Right lobe of liver (tissue), 6 donors: ENCODE results near the gene ABCC5. TPM values are rescaled to one million over a fixed set of nuclear protein-coding genes. Genes with fewer than 3 reads are reported as not detected.

ENCODE experiments used
- ATAC-seq, 4 donors: fragments of 200-7000 bp; cut with Tn5 transposase; one replicate each; pipeline ENCODE4 v1.9.1; 2020; ENCODE audit warnings: mild to moderate bottlenecking in 4 of 4, moderate library complexity in 4 of 4
- DNase-seq, 3 donors: peaks; one replicate each; pipeline ENCODE4 v3.0.0-alpha.2; 2020
- H3K27ac ChIP-seq, 3 donors: fragments of 200-600 bp; one replicate each; pipeline ENCODE4 v1.8.0; 2022
- H3K27me3 ChIP-seq, 2 donors: fragments of 200-600 bp; one replicate each; pipeline ENCODE4 v1.8.0; 2022
- H3K36me3 ChIP-seq, 4 donors: fragments of 200-600 bp; sonication (generic) in 1 of 4; one replicate each; pipeline versions ENCODE4 v1.5.1 to v1.8.0; 2017 to 2022; ENCODE audit warnings: control low read depth in 1 of 4
- H3K4me1 ChIP-seq, 4 donors: fragments of 200-600 bp; sonication (generic) in 1 of 4; one replicate each; pipeline versions ENCODE4 v1.5.1 to v1.8.0; 2017 to 2022; ENCODE audit warnings: control low read depth in 1 of 4
- H3K4me3 ChIP-seq, 3 donors: fragments of 200-600 bp; one replicate each; pipeline ENCODE4 v1.8.0; 2022
- H3K9me3 ChIP-seq, 4 donors: fragments of 200-600 bp; sonication (generic) in 1 of 4; one replicate each; pipeline versions ENCODE4 v1.5.1 to v1.8.0; 2017 to 2022; ENCODE audit warnings: control low read depth in 1 of 4
- POLR2A ChIP-seq: fragments of 450-650 bp; IDR thresholded peaks from one replicate; pipeline ENCODE4 v1.6.1; 2017; ENCODE audit warnings: antibody characterized with exemption, mild to moderate bottlenecking
- WGBS: methylation state at CpG from one replicate; pipeline ENCODE4 v1.1.6; 2018; ENCODE audit warnings: low coverage, low lambda C conversion rate; ENCODE audit not compliant: insufficient coverage; ENCODE audit errors: missing lambda C conversion rate; 5-methylcytosine and 5-hydroxymethylcytosine counted together
- intact Hi-C, 2 donors: fragments of 100-400 bp; cut with DNase I; formaldehyde crosslinking; loops; one replicate each; pipeline versions ENCODE4 v1.11.2 to v1.14.1; 2022
- total RNA-seq, 6 experiments: library from RNA; depleted of rRNA in 2 of 6; stranded (reverse); fragments of >200 nt in 2 of 6; fragmentation: NEBNext Ultra II Directional in 3 of 6; extraction: Animal tissue kit (Norgen Biotek cat#: 25700) in 3 of 6; gene quantifications; one replicate each; pipeline versions ENCODE4 v1.1.0 to v1.2.4, GENCODE V29; 2016 to 2023
- TF ChIP-seq, protein P1 (sequence below), 4 donors: fragments of 200-600 bp in 3 of 4; fragments of 450-650 bp in 1 of 4; IDR thresholded peaks; one replicate each; pipeline versions ENCODE4 v1.5.1 to v1.8.0; 2016 to 2022; ENCODE audit warnings: antibody characterized with exemption in 4 of 4, mild to moderate bottlenecking in 2 of 4
- donor health status: DM: no; HTN: yes; CAD: no.
- donor health status: DM: no; HTN: no; CAD: no.
- donor health status: DM: no; HTN: no; CAD: no.
- donor health status: DM: no; HTN: yes; CAD: no.
- donor health status: DM: no; HTN: yes; CAD: no.

ABCC5 gene
- total RNA-seq, 6 experiments from 2014 or later, result 5.5 to 9.4 (median 7.6) TPM

DNA sequence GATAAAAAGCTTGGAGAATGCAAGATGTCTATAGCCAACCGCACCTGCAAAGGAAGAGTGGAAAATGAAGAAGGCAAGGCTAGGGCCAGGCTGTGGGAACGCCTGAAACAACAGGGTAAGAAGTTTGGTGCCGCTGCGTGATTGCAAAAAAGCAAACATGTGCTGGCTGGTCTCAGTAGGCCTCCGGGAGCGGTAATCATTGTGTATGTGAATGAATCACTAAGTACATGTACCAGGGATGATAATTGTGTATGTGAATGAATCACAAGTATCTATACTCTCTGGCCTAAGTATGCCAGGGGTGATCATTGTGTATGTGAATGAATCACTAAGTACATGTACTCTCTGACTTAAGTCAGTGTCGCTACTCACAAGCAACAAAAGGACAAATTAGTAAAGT lies 92.7 kb downstream of the ABCC5 start:
- TF ChIP-seq, protein P1, sequence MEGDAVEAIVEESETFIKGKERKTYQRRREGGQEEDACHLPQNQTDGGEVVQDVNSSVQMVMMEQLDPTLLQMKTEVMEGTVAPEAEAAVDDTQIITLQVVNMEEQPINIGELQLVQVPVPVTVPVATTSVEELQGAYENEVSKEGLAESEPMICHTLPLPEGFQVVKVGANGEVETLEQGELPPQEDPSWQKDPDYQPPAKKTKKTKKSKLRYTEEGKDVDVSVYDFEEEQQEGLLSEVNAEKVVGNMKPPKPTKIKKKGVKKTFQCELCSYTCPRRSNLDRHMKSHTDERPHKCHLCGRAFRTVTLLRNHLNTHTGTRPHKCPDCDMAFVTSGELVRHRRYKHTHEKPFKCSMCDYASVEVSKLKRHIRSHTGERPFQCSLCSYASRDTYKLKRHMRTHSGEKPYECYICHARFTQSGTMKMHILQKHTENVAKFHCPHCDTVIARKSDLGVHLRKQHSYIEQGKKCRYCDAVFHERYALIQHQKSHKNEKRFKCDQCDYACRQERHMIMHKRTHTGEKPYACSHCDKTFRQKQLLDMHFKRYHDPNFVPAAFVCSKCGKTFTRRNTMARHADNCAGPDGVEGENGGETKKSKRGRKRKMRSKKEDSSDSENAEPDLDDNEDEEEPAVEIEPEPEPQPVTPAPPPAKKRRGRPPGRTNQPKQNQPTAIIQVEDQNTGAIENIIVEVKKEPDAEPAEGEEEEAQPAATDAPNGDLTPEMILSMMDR (IDR thresholded peaks at IDR 0.05), result no peak
- TF ChIP-seq POLR2A, result no peak
- no peaks in the 10 kb centered on the region for H3K9me3 ChIP-seq
- WGBS, result 84% methylated on average over 7 of the region's 7 CpGs

DNA sequence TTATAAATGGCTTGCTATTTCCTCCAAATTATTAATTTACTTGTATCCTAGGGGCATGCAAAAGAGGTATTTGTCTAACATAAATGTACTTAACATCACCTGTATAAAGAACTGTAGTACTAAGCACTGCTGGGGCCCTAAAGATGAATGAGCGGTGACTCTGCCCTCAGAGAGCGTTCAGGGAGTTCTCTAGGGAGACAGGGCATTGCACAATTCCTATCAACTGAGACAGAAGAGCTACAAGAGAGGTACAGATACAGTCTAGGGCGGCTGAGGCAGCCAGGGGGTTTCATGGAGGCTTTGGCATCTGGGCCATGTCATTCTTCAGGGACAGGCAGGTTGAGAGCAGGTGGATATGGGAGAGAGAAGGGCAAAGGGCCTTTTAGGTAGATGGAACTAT lies 93.1 kb downstream of the ABCC5 start:
- no peak for ATAC-seq
- no peaks in the 10 kb centered on the region for H3K9me3 ChIP-seq
- TF ChIP-seq POLR2A, result no peak
- TF ChIP-seq, protein P1 (IDR thresholded peaks at IDR 0.05), result no peak
- H3K27ac ChIP-seq, result no peak overlapping the region
- intact Hi-C loops, result no loop called here
- peaks cover 0 to 9% (median 0%) of the 10 kb centered on the region in 4 donors for H3K4me1 ChIP-seq
- no peaks in the 10 kb centered on the region for H3K27me3 ChIP-seq
- no peak overlapping the region for H3K4me3 ChIP-seq
- H3K36me3 ChIP-seq, result peaks cover 0 to 19% (median 2%) of the 10 kb centered on the region in 4 donors
- no peak for DNase-seq
- 100% methylated on average over 1 of the region's 3 CpGs for WGBS

More for the DNA sequence above, 92.7 kb downstream of the ABCC5 start:
- no peak overlapping the region for H3K4me3 ChIP-seq
- intact Hi-C loops, result no loop called here
- H3K27ac ChIP-seq, result no peak overlapping the region
- ATAC-seq (no peak), DNase-seq (no peak)
- H3K27me3 ChIP-seq, result no peaks in the 10 kb centered on the region
- peaks cover 0 to 19% (median 2%) of the 10 kb centered on the region in 4 donors for H3K36me3 ChIP-seq
- peaks cover 0 to 9% (median 0%) of the 10 kb centered on the region in 4 donors for H3K4me1 ChIP-seq

DNA sequence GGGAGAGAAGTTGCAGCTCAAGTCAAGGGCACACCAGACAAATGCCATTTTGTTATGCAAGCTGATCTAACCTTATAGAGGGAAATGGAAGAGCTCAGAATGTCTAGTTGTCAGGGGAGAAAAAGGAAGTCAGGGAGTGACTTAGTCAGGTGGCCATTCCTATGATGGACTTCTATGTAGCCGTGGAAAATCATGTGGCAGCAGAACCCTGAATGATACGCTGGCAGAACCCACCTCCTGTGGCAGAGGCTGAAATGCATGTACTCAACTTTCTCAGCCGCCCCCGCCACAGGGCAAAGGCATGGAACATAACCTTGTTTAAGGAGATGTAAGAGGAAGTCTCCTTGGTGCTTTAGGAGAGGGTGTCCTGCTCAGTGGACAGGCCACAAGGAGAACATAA lies 95.3 kb downstream of the ABCC5 start:
- WGBS, result 88% methylated on average over 4 of the region's 4 CpGs
- Histone ChIP-seq H3K27me3 (no peaks in the 10 kb centered on the region), H3K4me1 (peaks cover 0 to 9% (median 0%) of the 10 kb centered on the region in 4 donors), H3K27ac (no peak overlapping the region), H3K36me3 (peaks cover 0 to 19% (median 1%) of the 10 kb centered on the region in 4 donors), H3K9me3 (no peaks in the 10 kb centered on the region), H3K4me3 (no peak overlapping the region)
- ATAC-seq, result no peak
- no peak for DNase-seq
- intact Hi-C loops, result no loop called here
- TF ChIP-seq, protein P1 (IDR thresholded peaks at IDR 0.05), result no peak
- no peak for TF ChIP-seq POLR2A

DNA sequence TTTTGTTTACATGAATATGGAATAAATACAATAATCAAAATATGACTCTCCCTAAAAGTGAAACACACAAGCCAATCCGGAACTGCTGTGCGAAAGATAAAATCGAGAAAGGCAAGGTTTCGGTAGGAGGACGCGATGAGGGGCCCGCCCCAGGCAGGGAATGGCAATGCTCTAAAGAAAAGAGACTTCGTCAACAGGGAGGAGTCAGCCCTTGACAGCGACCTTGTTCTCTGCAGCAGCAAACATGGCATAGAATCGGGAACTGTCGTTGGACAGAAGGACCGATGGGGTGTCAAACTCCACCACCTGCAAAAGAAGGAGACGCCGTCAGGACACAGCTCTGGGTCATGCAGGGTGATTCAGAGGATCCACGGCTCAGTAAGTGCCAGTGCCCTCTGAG lies 96.6 kb downstream of the ABCC5 start:
- no peaks in the 10 kb centered on the region for H3K27me3 ChIP-seq
- 94% methylated on average over 12 of the region's 15 CpGs for WGBS
- TF ChIP-seq, protein P1 (IDR thresholded peaks at IDR 0.05), result no peak
- TF ChIP-seq POLR2A, result no peak
- intact Hi-C loops, result no loop called here
- no peak for DNase-seq
- no peaks in the 10 kb centered on the region for H3K4me1 ChIP-seq
- no peak for ATAC-seq
- H3K27ac ChIP-seq, result no peak overlapping the region
- H3K36me3 ChIP-seq, result peaks cover 0 to 19% (median 1%) of the 10 kb centered on the region in 4 donors
- H3K4me3 ChIP-seq, result no peak overlapping the region
- H3K9me3 ChIP-seq, result no peaks in the 10 kb centered on the region

DNA sequence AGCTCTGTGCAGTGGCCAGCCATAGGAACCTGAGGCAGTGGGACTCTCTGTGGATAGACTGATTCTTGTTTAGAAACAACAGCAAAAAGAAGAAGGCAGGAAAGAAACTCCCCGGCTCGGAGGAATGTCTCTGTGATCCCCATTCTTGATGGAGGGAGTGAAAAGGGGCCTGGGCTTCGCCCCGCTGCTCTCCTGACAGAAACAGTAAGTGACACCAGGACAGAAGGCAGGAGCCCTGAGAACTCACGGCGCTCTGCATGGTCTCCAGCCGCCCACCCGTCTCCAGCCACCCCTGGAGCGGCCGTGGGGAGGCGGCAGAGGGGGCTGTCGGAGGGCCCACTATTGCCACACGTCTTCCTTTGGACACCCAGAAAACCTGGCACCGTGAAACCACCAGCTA lies 97.3 kb downstream of the ABCC5 start:
- intact Hi-C loops, result no loop called here
- ATAC-seq, result no peak
- Histone ChIP-seq H3K4me1 (no peaks in the 10 kb centered on the region), H3K27me3 (no peaks in the 10 kb centered on the region), H3K36me3 (peaks cover 0 to 18% (median 1%) of the 10 kb centered on the region in 4 donors), H3K4me3 (no peak overlapping the region), H3K27ac (no peak overlapping the region), H3K9me3 (no peaks in the 10 kb centered on the region)
- no peak for TF ChIP-seq POLR2A
- TF ChIP-seq, protein P1 (IDR thresholded peaks at IDR 0.05), result no peak
- DNase-seq, result no peak
- 91% methylated on average over 8 of the region's 14 CpGs for WGBS
